H1 (cell line): ENCODE results near the gene FBXW8. TPM values are rescaled to one million over a fixed set of nuclear protein-coding genes. Genes with fewer than 3 reads are reported as not detected.

Source experiments
- BRCA1 ChIP-seq: IDR thresholded peaks from 2 replicates; pipeline ENCODE4 v1.6.1; 2012; ENCODE audit warnings: low read depth, low read length, improper control_type of control experiment
- CBX5 ChIP-seq: fragments of 300-800, 300-1000 bp; sonication (generic); IDR thresholded peaks from 2 replicates; pipeline ENCODE4 v1.7.1; 2016; ENCODE audit warnings: antibody characterized with exemption, low read length, low read depth
- HDAC2 ChIP-seq, 2 experiments: fragments of 300-600 bp in 1 of 2; sonication (generic) in 1 of 2; IDR thresholded peaks; 2 replicates each; pipeline ENCODE4 v1.6.1; 2011 to 2012; ENCODE audit warnings: low read depth in 2 of 2, low read length in 2 of 2, mild to moderate bottlenecking in 2 of 2, moderate library complexity in 2 of 2, borderline replicate concordance in 1 of 2, inconsistent platforms in 1 of 2
- NRF1 ChIP-seq: IDR thresholded peaks from 2 replicates; pipeline ENCODE4 v1.6.1; 2011; ENCODE audit warnings: mild to moderate bottlenecking, low read depth, low read length, improper control_type of control experiment
- PHF8 ChIP-seq: fragments of 200-600 bp; sonication (generic); conservative IDR thresholded peaks from 2 replicates; pipeline ENCODE4 v1.7.1; 2012; ENCODE audit warnings: low read depth, mild to moderate bottlenecking, inconsistent platforms, low read length, moderate library complexity
- RBBP5 ChIP-seq: IDR thresholded peaks from 2 replicates; pipeline ENCODE4 v1.7.1; 2012; ENCODE audit warnings: low read depth, mild to moderate bottlenecking, inconsistent platforms, low read length, moderate library complexity, borderline replicate concordance
- SIRT6 ChIP-seq: IDR thresholded peaks from one replicate; pipeline ENCODE4 v1.7.1; 2012; ENCODE audit warnings: low read length, inconsistent platforms
- polyA plus RNA-seq, 7 experiments: library from polyadenylated mRNA; depleted of rRNA in 3 of 7; stranded (reverse) in 5 of 7; unstranded in 2 of 7; fragments of >200 nt in 5 of 7; fragments of 200-250 nt in 2 of 7; gene quantifications; 1 replicate in 5 of 7; 2 replicates in 1 of 7; 4 replicates in 1 of 7; pipeline versions ENCODE4 v1.2.1 to v1.2.3, GENCODE V29; 2011 to 2013; ENCODE audit warnings: missing spikeins in 2 of 7, mixed read lengths in 2 of 7
- total RNA-seq: library from RNA; stranded (reverse); fragmentation: NEBNext Ultra II Directional; extraction: Animal tissue kit (Norgen Biotek cat#: 25700); gene quantifications from 2 replicates; pipeline ENCODE4 v1.2.1, GENCODE V29; 2021

The FBXW8 gene
- total and polyA plus RNA-seq, 2 of the 8 experiments (the other 6 are each of a cell fraction or from before 2014, with no cell fraction given): 15.8 to 16.0 TPM

GRCh38 chr12:117051380-117051779, 140.6 kb downstream of the FBXW8 start (continued):
- TF ChIP-seq RBBP5 (no peak), HDAC2 (IDR thresholded peaks at IDR 0.05; ENCODE audit: borderline replicate concordance in 1 of 2, low read depth in 2 of 2, low read length in 2 of 2) (no peak), SIRT6 (no peak), CBX5 (no peak), NRF1 (no peak), PHF8 (no peak), BRCA1 (no peak)
